ENCODE results near the gene MRPS18A.

DNA sequence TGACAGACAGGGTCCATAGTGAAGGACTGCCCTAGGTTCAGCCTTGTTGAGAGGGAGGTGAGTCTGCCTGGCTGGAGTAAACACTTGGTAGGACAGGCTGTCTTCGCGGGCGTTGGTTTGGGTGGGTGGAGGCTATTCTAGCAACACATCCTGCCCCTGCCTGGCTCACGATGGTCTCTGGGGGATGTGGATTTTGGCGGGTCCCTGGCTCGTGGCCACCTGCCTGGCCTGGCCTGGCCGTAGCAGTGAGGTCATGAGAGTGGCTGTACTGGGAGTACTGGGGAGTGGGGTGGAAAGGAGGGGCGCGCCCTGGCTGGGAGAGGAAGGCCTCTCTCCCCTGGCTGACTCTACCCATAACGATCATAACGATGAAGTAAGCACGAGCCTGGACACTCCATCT lies 30.2 kb upstream of the MRPS18A start:
- TF ChIP-seq, protein P1, sequence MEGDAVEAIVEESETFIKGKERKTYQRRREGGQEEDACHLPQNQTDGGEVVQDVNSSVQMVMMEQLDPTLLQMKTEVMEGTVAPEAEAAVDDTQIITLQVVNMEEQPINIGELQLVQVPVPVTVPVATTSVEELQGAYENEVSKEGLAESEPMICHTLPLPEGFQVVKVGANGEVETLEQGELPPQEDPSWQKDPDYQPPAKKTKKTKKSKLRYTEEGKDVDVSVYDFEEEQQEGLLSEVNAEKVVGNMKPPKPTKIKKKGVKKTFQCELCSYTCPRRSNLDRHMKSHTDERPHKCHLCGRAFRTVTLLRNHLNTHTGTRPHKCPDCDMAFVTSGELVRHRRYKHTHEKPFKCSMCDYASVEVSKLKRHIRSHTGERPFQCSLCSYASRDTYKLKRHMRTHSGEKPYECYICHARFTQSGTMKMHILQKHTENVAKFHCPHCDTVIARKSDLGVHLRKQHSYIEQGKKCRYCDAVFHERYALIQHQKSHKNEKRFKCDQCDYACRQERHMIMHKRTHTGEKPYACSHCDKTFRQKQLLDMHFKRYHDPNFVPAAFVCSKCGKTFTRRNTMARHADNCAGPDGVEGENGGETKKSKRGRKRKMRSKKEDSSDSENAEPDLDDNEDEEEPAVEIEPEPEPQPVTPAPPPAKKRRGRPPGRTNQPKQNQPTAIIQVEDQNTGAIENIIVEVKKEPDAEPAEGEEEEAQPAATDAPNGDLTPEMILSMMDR (IDR thresholded peaks at IDR 0.05; ENCODE audit: extremely low read depth in 1 of 2, insufficient read depth in 1 of 2, low read depth in 1 of 2, low read length in 2 of 2), result no peak
- no peak for TF ChIP-seq EZH2 (IDR thresholded peaks at IDR 0.05; ENCODE audit: borderline replicate concordance, low read depth, low read length, severe bottlenecking)
